Stimulated activated CD8-positive, alpha-beta memory T cell treated with anti-CD3 and anti-CD28 coated beads, Interleukin-4, amount 100 ng/mL, for 4 hours (primary cell): ENCODE measurements around the gene ARHGEF18.
A peak's percentile ranks its signal among the peaks of the same experiment; 100 is the strongest.
"Not testable (repeated sequence)": the region's sequence is repeated elsewhere in the genome, so short reads cannot be mapped to it uniquely, and the experiment has no call there.

Experiments used
- DNase-seq, 2 donors: peaks; one replicate each; pipeline ENCODE4 v3.0.0-alpha.2; 2020; ENCODE audit warnings: low read depth in 2 of 2, low spot score in 1 of 2

Gene ARHGEF18

GRCh38 chr19:7346997-7347396 lies 1.7 kb upstream of the ARHGEF18 start:
- DNase-seq = not testable (repeated sequence)

- DNase-seq = no peak
Measured at GRCh38 chr19:7349231-7349591, 474 bp downstream of the ARHGEF18 start.

- DNase-seq = peak in 1 of 2 donors; percentile 27
Measured at GRCh38 chr19:7349961-7350711, 1.4 kb downstream of the ARHGEF18 start.

- DNase-seq = no peak
Measured at GRCh38 chr19:7351861-7352260, 3.1 kb downstream of the ARHGEF18 start.

- DNase-seq = no peak
Measured at GRCh38 chr19:7355151-7355820, 6.5 kb downstream of the ARHGEF18 start.

- DNase-seq = no peak
Measured at GRCh38 chr19:7355871-7356270, 7.1 kb downstream of the ARHGEF18 start.

GRCh38 chr19:7356899-7357627 lies 8.3 kb downstream of the ARHGEF18 start:
- no peak for DNase-seq

- no peak for DNase-seq
Measured at GRCh38 chr19:7358102-7358597, 9.4 kb downstream of the ARHGEF18 start.

GRCh38 chr19:7360393-7360984 lies 11.8 kb downstream of the ARHGEF18 start:
- no peak for DNase-seq

- no peak for DNase-seq
Measured at GRCh38 chr19:7363225-7363624, 14.5 kb downstream of the ARHGEF18 start.

- DNase-seq = no peak
Measured at GRCh38 chr19:7366701-7367420, 18.1 kb downstream of the ARHGEF18 start.

- DNase-seq = no peak
Measured at GRCh38 chr19:7368456-7368855, 19.7 kb downstream of the ARHGEF18 start.

GRCh38 chr19:7368866-7369265 lies 20.1 kb downstream of the ARHGEF18 start:
- not testable (repeated sequence) for DNase-seq

- no peak for DNase-seq
Measured at GRCh38 chr19:7370546-7370945, 21.8 kb downstream of the ARHGEF18 start.

- no peak for DNase-seq
Measured at GRCh38 chr19:7371001-7371400, 22.3 kb downstream of the ARHGEF18 start.

GRCh38 chr19:7372810-7373209 lies 24.1 kb downstream of the ARHGEF18 start:
- no peak for DNase-seq

- no peak for DNase-seq
Measured at GRCh38 chr19:7373862-7374261, 25.1 kb downstream of the ARHGEF18 start.

- DNase-seq = no peak
Measured at GRCh38 chr19:7376151-7376852, 27.6 kb downstream of the ARHGEF18 start.

GRCh38 chr19:7377196-7377595 lies 28.5 kb downstream of the ARHGEF18 start:
- no peak for DNase-seq

GRCh38 chr19:7381073-7381390 lies 32.3 kb downstream of the ARHGEF18 start:
- no peak for DNase-seq
